NT2/D1 (cell line): ENCODE data around the gene DLL4.

Experiments used
- SUZ12 ChIP-seq: IDR thresholded peaks from 2 replicates; pipeline ENCODE4 v1.6.1; 2011; ENCODE audit not compliant: insufficient read length, insufficient read depth; ENCODE audit errors: extremely low read depth
- YY1 ChIP-seq: IDR thresholded peaks from 2 replicates; pipeline ENCODE4 v1.6.1; 2011; ENCODE audit not compliant: insufficient read length, insufficient read depth
- ZNF274 ChIP-seq: IDR thresholded peaks from 2 replicates; pipeline ENCODE4 v1.6.1; 2011; ENCODE audit warnings: mild to moderate bottlenecking, low read depth, low read length

GRCh38 chr15:40892447-40893012, 36.6 kb upstream of the DLL4 start:
- TF ChIP-seq ZNF274: no peak
- no peak for TF ChIP-seq SUZ12
- no peak for TF ChIP-seq YY1
